Activated T-cell treated with anti-CD3 and anti-CD28 coated beads for 1 hour (primary cell): ENCODE measurements around the gene NR1I2.

Experiments
- DNase-seq: peaks from one replicate; pipeline ENCODE4 v3.0.0-alpha.2; 2020; ENCODE audit warnings: low read depth

The NR1I2 gene

GRCh38 chr3:119779731-119780383 lies 2.0 kb upstream of the NR1I2 start:
- no peak for DNase-seq

- no peak for DNase-seq
Measured at GRCh38 chr3:119782460-119782859, 559 bp downstream of the NR1I2 start.

- no peak for DNase-seq
Measured at GRCh38 chr3:119783255-119783654, 1.4 kb downstream of the NR1I2 start.

- DNase-seq: no peak
Measured at GRCh38 chr3:119783883-119784282, 2.0 kb downstream of the NR1I2 start.

- DNase-seq: no peak
Measured at GRCh38 chr3:119786409-119786808, 4.5 kb downstream of the NR1I2 start.

GRCh38 chr3:119790369-119790768 lies 8.5 kb downstream of the NR1I2 start:
- no peak for DNase-seq

- DNase-seq: no peak
Measured at GRCh38 chr3:119792270-119792669, 10.4 kb downstream of the NR1I2 start.

GRCh38 chr3:119794401-119794800 lies 12.5 kb downstream of the NR1I2 start:
- DNase-seq: no peak

- no peak for DNase-seq
Measured at GRCh38 chr3:119794971-119795612, 13.2 kb downstream of the NR1I2 start.

GRCh38 chr3:119795849-119796248 lies 13.9 kb downstream of the NR1I2 start:
- no peak for DNase-seq

GRCh38 chr3:119796368-119796767 lies 14.5 kb downstream of the NR1I2 start:
- DNase-seq: no peak

GRCh38 chr3:119796785-119797184 lies 14.9 kb downstream of the NR1I2 start:
- DNase-seq: no peak

GRCh38 chr3:119800844-119801243 lies 18.9 kb downstream of the NR1I2 start:
- DNase-seq: no peak

GRCh38 chr3:119808244-119808643 lies 26.3 kb downstream of the NR1I2 start:
- no peak for DNase-seq

- DNase-seq: no peak
Measured at GRCh38 chr3:119808843-119809242, 26.9 kb downstream of the NR1I2 start.

GRCh38 chr3:119809249-119810017 lies 27.5 kb downstream of the NR1I2 start:
- DNase-seq: no peak

GRCh38 chr3:119810018-119810435 lies 28.1 kb downstream of the NR1I2 start:
- peak; percentile 27 for DNase-seq

- no peak for DNase-seq
Measured at GRCh38 chr3:119812491-119813058, 30.7 kb downstream of the NR1I2 start.

- DNase-seq: no peak
Measured at GRCh38 chr3:119815716-119816115, 33.8 kb downstream of the NR1I2 start.

GRCh38 chr3:119817071-119817470 lies 35.2 kb downstream of the NR1I2 start:
- no peak for DNase-seq

- DNase-seq: no peak
Measured at GRCh38 chr3:119817583-119818363, 35.9 kb downstream of the NR1I2 start.

GRCh38 chr3:119818937-119819336 lies 37.0 kb downstream of the NR1I2 start:
- no peak for DNase-seq
